ENCODE data around the gene DISP3.

Gene DISP3

GRCh38 chr1:11530731-11531311 lies 51.9 kb downstream of the DISP3 start:
- no peak for TF ChIP-seq CTCF (IDR thresholded peaks at IDR 0.05; ENCODE audit: low read length, missing control alignments)
- DNase-seq (ENCODE audit: low read depth) = no peak
- no peak overlapping the region for H3K4me3 ChIP-seq (replicated peaks; ENCODE audit: low read depth, low read length)

GRCh38 chr1:11531314-11531870 lies 52.4 kb downstream of the DISP3 start:
- no peak for TF ChIP-seq CTCF (IDR thresholded peaks at IDR 0.05; ENCODE audit: low read length, missing control alignments)
- no peak for DNase-seq (ENCODE audit: low read depth)
- H3K4me3 ChIP-seq (replicated peaks; ENCODE audit: low read depth, low read length) = no peak overlapping the region

GRCh38 chr1:11531943-11532342 lies 53.0 kb downstream of the DISP3 start:
- TF ChIP-seq CTCF (IDR thresholded peaks at IDR 0.05; ENCODE audit: low read length, missing control alignments) = no peak
- DNase-seq (ENCODE audit: low read depth) = no peak

GRCh38 chr1:11533790-11534787 lies 55.1 kb downstream of the DISP3 start:
- H3K4me3 ChIP-seq (replicated peaks; ENCODE audit: low read depth, low read length) = no peak overlapping the region
- DNase-seq (ENCODE audit: low read depth) = no peak
- TF ChIP-seq CTCF (IDR thresholded peaks at IDR 0.05; ENCODE audit: low read length, missing control alignments) = no peak

More at GRCh38 chr1:11531943-11532342, 53.0 kb downstream of the DISP3 start:
- H3K4me3 ChIP-seq (replicated peaks; ENCODE audit: low read depth, low read length) = no peak overlapping the region

GRCh38 chr1:11534846-11535245 lies 55.9 kb downstream of the DISP3 start:
- no peak for TF ChIP-seq CTCF (IDR thresholded peaks at IDR 0.05; ENCODE audit: low read length, missing control alignments)
- no peak for DNase-seq (ENCODE audit: low read depth)
- no peak overlapping the region for H3K4me3 ChIP-seq (replicated peaks; ENCODE audit: low read depth, low read length)

GRCh38 chr1:11535316-11535715 lies 56.4 kb downstream of the DISP3 start:
- TF ChIP-seq CTCF (IDR thresholded peaks at IDR 0.05; ENCODE audit: low read length, missing control alignments) = no peak
- no peak overlapping the region for H3K4me3 ChIP-seq (replicated peaks; ENCODE audit: low read depth, low read length)
- no peak for DNase-seq (ENCODE audit: low read depth)
